Stimulated activated CD8-positive, alpha-beta memory T cell treated with anti-CD3 and anti-CD28 coated beads, Interleukin-4, amount 100 ng/mL, for 48 hours (primary cell): Measurements from ENCODE around the gene ALOX15.
"Not testable (repeated sequence)": the region's sequence is repeated elsewhere in the genome, so short reads cannot be mapped to it uniquely, and the experiment has no call there.

Experiments
- DNase-seq: peaks from one replicate; pipeline ENCODE4 v3.0.0-alpha.2; 2020

Gene ALOX15

GRCh38 chr17:4641297-4642195 is at the start of gene ALOX15:
ALOX15 (minus strand) TSS chr17:4641678; CDS start chr17:4641651, 27 bp downstream.
- no peak for DNase-seq

- DNase-seq, result no peak
Measured at GRCh38 chr17:4690745-4691144, 49.3 kb upstream of the ALOX15 start.

GRCh38 chr17:4689872-4690271 is 48.4 kb upstream of the ALOX15 start:
- not testable (repeated sequence) for DNase-seq

GRCh38 chr17:4683739-4684138 is 42.3 kb upstream of the ALOX15 start:
- DNase-seq, result not testable (repeated sequence)

- DNase-seq, result no peak
Measured at GRCh38 chr17:4679658-4680057, 38.2 kb upstream of the ALOX15 start.

GRCh38 chr17:4678448-4679026 is 37.1 kb upstream of the ALOX15 start:
- DNase-seq, result peak; percentile 73

- no peak for DNase-seq
Measured at GRCh38 chr17:4676791-4677190, 35.3 kb upstream of the ALOX15 start.

GRCh38 chr17:4675791-4676190 is 34.3 kb upstream of the ALOX15 start:
- no peak for DNase-seq

GRCh38 chr17:4674685-4674998 is 33.2 kb upstream of the ALOX15 start:
- no peak for DNase-seq

GRCh38 chr17:4673986-4674684 is 32.7 kb upstream of the ALOX15 start:
- DNase-seq, result no peak

- DNase-seq, result no peak
Measured at GRCh38 chr17:4673169-4673568, 31.7 kb upstream of the ALOX15 start.

GRCh38 chr17:4672751-4673150 is 31.3 kb upstream of the ALOX15 start:
- no peak for DNase-seq

- no peak for DNase-seq
Measured at GRCh38 chr17:4672055-4672630, 30.7 kb upstream of the ALOX15 start.

- DNase-seq, result no peak
Measured at GRCh38 chr17:4667166-4667565, 25.7 kb upstream of the ALOX15 start.

- DNase-seq, result no peak
Measured at GRCh38 chr17:4666296-4666695, 24.8 kb upstream of the ALOX15 start.

GRCh38 chr17:4665027-4665426 is 23.5 kb upstream of the ALOX15 start:
- no peak for DNase-seq

- DNase-seq, result no peak
Measured at GRCh38 chr17:4664230-4664629, 22.8 kb upstream of the ALOX15 start.

- no peak for DNase-seq
Measured at GRCh38 chr17:4663711-4664110, 22.2 kb upstream of the ALOX15 start.

GRCh38 chr17:4658478-4659305 is 17.2 kb upstream of the ALOX15 start:
- peak; percentile 82 for DNase-seq

GRCh38 chr17:4657678-4658077 is 16.2 kb upstream of the ALOX15 start:
- no peak for DNase-seq

- not testable (repeated sequence) for DNase-seq
Measured at GRCh38 chr17:4655933-4656332, 14.5 kb upstream of the ALOX15 start.

GRCh38 chr17:4652997-4653396 is 11.5 kb upstream of the ALOX15 start:
- no peak for DNase-seq

GRCh38 chr17:4648741-4649140 is 7.3 kb upstream of the ALOX15 start:
- no peak for DNase-seq
